CD4-positive, alpha-beta T cell (primary cell): ENCODE measurements around the gene SENP3. TPM values are rescaled to one million over a fixed set of nuclear protein-coding genes. Genes with fewer than 3 reads are reported as not detected.

Experiments used
- ATAC-seq: fragments of 200-7000 bp; cut with Tn5 transposase; one replicate; pipeline ENCODE4 v1.10.0; 2022; ENCODE audit warnings: mild to moderate bottlenecking; ENCODE audit not compliant: poor library complexity
- CTCF ChIA-PET: fragments of 350-600 bp; sonication (Branson Sonifier 250); formaldehyde crosslinking; loops from one replicate; lab custom pipeline; 2021; ENCODE audit warnings: antibody characterized with exemption, inconsistent platforms; lab: Charles Lee
- POLR2A ChIA-PET: fragments of 350-600 bp; sonication (Branson Sonifier 250); formaldehyde crosslinking; loops from one replicate; lab custom pipeline; 2021; ENCODE audit warnings: antibody characterized with exemption, inconsistent platforms; lab: Charles Lee
- DNase-seq, 14 experiments: peaks; one replicate each; pipeline ENCODE4 v3.0.0-alpha.2; 2013 to 2020; ENCODE audit warnings: mixed read lengths in 2 of 14
- H3K27ac ChIP-seq, 2 donors: one replicate each; pipeline versions ENCODE4 v1.5.1 to v1.7.0; 2013; ENCODE audit warnings: low read length in 2 of 2, low read depth in 1 of 2, mild to moderate bottlenecking in 1 of 2
- H3K27me3 ChIP-seq, 2 experiments: 1 replicate in 1 of 2; 2 replicates in 1 of 2; pipeline versions ENCODE4 v1.6.1 to v1.7.0; 2013; ENCODE audit warnings: low read length in 2 of 2, control low read depth in 1 of 2, mild to moderate bottlenecking in 1 of 2, moderate library complexity in 1 of 2; ENCODE audit not compliant: insufficient read depth in 2 of 2, control insufficient read depth in 1 of 2
- H3K36me3 ChIP-seq: one replicate; pipeline ENCODE4 v1.6.1; 2013; ENCODE audit warnings: low read length, control low read depth; ENCODE audit not compliant: insufficient read depth
- H3K4me1 ChIP-seq: one replicate; pipeline ENCODE4 v1.6.1; 2013; ENCODE audit warnings: low read length, control low read depth; ENCODE audit not compliant: insufficient read depth
- H3K4me3 ChIP-seq: one replicate; pipeline ENCODE4 v1.5.1; 2013; ENCODE audit warnings: mild to moderate bottlenecking, low read length, moderate library complexity
- H3K9me3 ChIP-seq, 2 experiments: 1 replicate in 1 of 2; 2 replicates in 1 of 2; pipeline versions ENCODE4 v1.6.1 to v1.7.0; 2013; ENCODE audit warnings: low read length in 2 of 2, mild to moderate bottlenecking in 2 of 2, control low read depth in 1 of 2, moderate library complexity in 1 of 2; ENCODE audit not compliant: control insufficient read depth in 1 of 2, insufficient read depth in 1 of 2
- H3K27ac Mint-ChIP-seq: one replicate; pipeline ENCODE4 v1.8.0; 2020; ENCODE audit warnings: mixed read lengths
- H3K27me3 Mint-ChIP-seq: one replicate; pipeline ENCODE4 v1.8.0; 2021; ENCODE audit warnings: mixed read lengths
- H3K36me3 Mint-ChIP-seq: one replicate; pipeline ENCODE4 v1.8.0; 2021; ENCODE audit warnings: low read depth, mixed read lengths
- H3K4me1 Mint-ChIP-seq: one replicate; pipeline ENCODE4 v1.8.0; 2021; ENCODE audit warnings: low read depth, mixed read lengths
- H3K4me3 Mint-ChIP-seq: one replicate; pipeline ENCODE4 v1.8.0; 2020; ENCODE audit warnings: mild to moderate bottlenecking, mixed read lengths
- H3K9me3 Mint-ChIP-seq: one replicate; pipeline ENCODE4 v1.8.0; 2020; ENCODE audit warnings: mixed read lengths
- CTCF ChIP-seq: fragments of 200-600 bp; IDR thresholded peaks from one replicate; pipeline ENCODE4 v1.8.0; 2022; ENCODE audit warnings: antibody characterized with exemption, mild to moderate bottlenecking
- intact Hi-C, 2 experiments: fragments of 100-400 bp; cut with DNase I in 1 of 2; cut with micrococcal nuclease in 1 of 2; formaldehyde crosslinking; loops; one replicate each; pipeline versions ENCODE4 v1.15.1 to v1.9.0; 2023 to 2025; cut with DNase I, micrococcal nuclease
- total RNA-seq, 174 experiments: library from RNA in 2 of 174; stranded (reverse) in 2 of 174; gene quantifications; one replicate each; pipeline ENCODE4 v1.2.3 and lab custom pipeline; 2021 to 2026

Gene SENP3
- total RNA-seq, 2 experiments from 2014 or later, result 27.7 to 28.9 TPM

DNA sequence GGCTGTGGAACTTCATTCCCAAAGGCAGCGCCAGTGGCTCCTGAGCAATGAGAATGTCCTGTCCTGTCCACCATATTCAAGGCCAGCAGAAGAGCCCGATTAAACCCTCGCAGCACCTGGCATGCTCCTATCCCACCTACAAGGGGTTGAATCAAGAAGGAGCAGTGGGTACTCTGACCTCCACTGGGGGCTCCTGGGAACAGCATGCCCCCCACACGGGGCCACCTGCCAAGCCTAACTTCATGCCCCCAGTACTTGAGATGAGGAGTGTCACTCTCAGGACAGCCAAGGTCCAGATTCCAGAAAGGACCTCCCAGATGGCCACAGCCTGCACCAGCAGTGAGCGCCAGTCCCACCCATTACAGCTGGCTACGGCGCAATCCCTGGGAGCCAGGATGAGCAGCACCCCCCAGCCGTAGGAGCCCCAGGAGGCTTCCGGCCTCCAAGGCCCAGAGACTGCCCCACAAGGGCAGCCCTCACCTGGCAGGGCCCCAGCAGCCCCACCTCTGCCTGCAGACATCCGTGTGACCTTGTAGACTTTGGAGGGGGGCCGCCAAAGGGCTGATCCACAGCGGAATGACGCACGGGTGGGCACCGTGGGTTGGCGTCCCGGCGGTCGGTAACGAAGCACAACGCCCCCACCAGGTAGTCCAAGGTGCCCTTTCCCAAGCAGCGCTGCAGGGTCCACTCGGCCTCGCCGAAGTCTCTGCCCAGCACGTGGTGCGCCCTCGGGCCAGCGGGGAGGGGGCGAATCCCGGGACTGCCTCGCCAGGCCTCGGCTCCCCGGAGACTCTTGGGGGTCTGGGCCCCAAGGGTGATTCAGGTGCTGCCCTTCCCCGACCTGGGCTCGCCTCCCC is 20.9 kb downstream of the SENP3 start:
- Histone ChIP-seq H3K27ac (peak overlapping the region in 1 of 2 donors; percentile 98), H3K27me3 (no peaks in the 10 kb centered on the region), H3K36me3 (peaks cover 34% of the 10 kb centered on the region), H3K9me3 (peaks cover 0 to 5% of the 10 kb centered on the region in 2 experiments), H3K4me1 (peaks cover 64% of the 10 kb centered on the region), H3K4me3 (peak overlapping the region; percentile 86)
- POLR2A ChIA-PET, result interaction anchor here (0.9 to 3.4 kb wide), 22 partner anchors 9 to 536 kb away, joined by 3 to 143 read pairs (median 8); partner anchors contain the start of genes ACAP1, ATP1B2, FXR2 and GABARAP
- DNase-seq (peak in 1 of 14 experiments; percentile 55), ATAC-seq (no peak)
- H3K36me3 Mint-ChIP-seq, result peaks cover 54% of the 10 kb centered on the region
- peak overlapping the region; percentile 42 for H3K4me3 Mint-ChIP-seq
- intact Hi-C loops, result loop anchor here (1.0 to 10.0 kb wide), 4 partner anchors 8 to 538 kb away; partner anchors contain the start of genes SLC16A11 (in 1 of the 2), TP53 (in 1 of the 2) and WRAP53 (in 1 of the 2)
- peaks cover 61% of the 10 kb centered on the region for H3K4me1 Mint-ChIP-seq
- CTCF ChIA-PET, result interaction anchor here (1.4 to 4.3 kb wide), 3 partner anchors 22 to 227 kb away, joined by 4 to 21 read pairs (median 15); partner anchors contain the start of genes SENP3, TP53 and WRAP53
- peak overlapping the region; percentile 98 for H3K27ac Mint-ChIP-seq
- no peaks in the 10 kb centered on the region for H3K9me3 Mint-ChIP-seq
- no peaks in the 10 kb centered on the region for H3K27me3 Mint-ChIP-seq
- no peak for TF ChIP-seq CTCF

GRCh38 chr17:7583253-7584109 is 21.8 kb downstream of the SENP3 start, which contains the start of gene MPDU1:
Gene MPDU1 (plus strand): TSS chr17:7583852. CDS start chr17:7583863, 11 bp downstream.
- Mint-ChIP-seq H3K27me3 (no peaks in the 10 kb centered on the region), H3K9me3 (no peaks in the 10 kb centered on the region), H3K4me1 (peaks cover 52% of the 10 kb centered on the region), H3K36me3 (peaks cover 52% of the 10 kb centered on the region), H3K4me3 (peak within 1 kb of the TSS; percentile 98), H3K27ac (peak within 1 kb of the TSS; percentile 98)
- Histone ChIP-seq H3K36me3 (peaks cover 34% of the 10 kb centered on the region), H3K4me1 (peaks cover 56% of the 10 kb centered on the region), H3K27me3 (no peaks in the 10 kb centered on the region), H3K9me3 (peaks cover 0 to 5% of the 10 kb centered on the region in 2 experiments), H3K4me3 (peak within 1 kb of the TSS; percentile 86), H3K27ac (peak within 1 kb of the TSS; percentile 78 to 98)
- ATAC-seq (peak; percentile 85), DNase-seq (peak; percentile 89 to 98 (median 94))
- no peak for TF ChIP-seq CTCF
- POLR2A ChIA-PET, result interaction anchor here (0.5 to 3.4 kb wide), 40 partner anchors 9 to 572 kb away, joined by 3 to 143 read pairs (median 5); partner anchors contain the start of genes ACAP1, ATP1B2, DVL2 and FXR2
- intact Hi-C loops, result loop anchor here (1.0 to 10.0 kb wide), 4 partner anchors 9 to 539 kb away; partner anchors contain the start of genes SLC16A11 (in 1 of the 2), TP53 (in 1 of the 2) and WRAP53 (in 1 of the 2)
- CTCF ChIA-PET, result interaction anchor here (0.8 to 4.3 kb wide), 8 partner anchors 12 to 561 kb away, joined by 3 to 21 read pairs (median 4); partner anchors contain the start of genes FXR2, SENP3, TP53 and WRAP53
